HEK293 (cell line): ENCODE data around the gene F5.

Source experiments
- CTCF ChIA-PET: fragments of 350-600 bp; formaldehyde crosslinking; extraction: SDS; loops from one replicate; lab custom pipeline; 2021; ENCODE audit warnings: antibody characterized with exemption; lab: Yijun Ruan, JAX
- POLR2A ChIA-PET: fragments of 300-600 bp; formaldehyde crosslinking; extraction: SDS; loops from one replicate; lab custom pipeline; 2020; ENCODE audit warnings: antibody characterized with exemption, inconsistent platforms; lab: Yijun Ruan, JAX
- H3K27ac ChIP-seq: fragments of 200-500 bp; sonication (Bioruptor generic); 2 replicates; pipeline ENCODE4 v1.5.1; 2014; ENCODE audit warnings: low read depth, low read length, control low read depth, inconsistent platforms; ENCODE audit errors: extremely low read depth
- H3K36me3 ChIP-seq, 2 experiments: fragments of 200-500 bp in 1 of 2; sonication (Bioruptor generic) in 1 of 2; 1 replicate in 1 of 2; 2 replicates in 1 of 2; pipeline ENCODE4 v1.5.1; 2014 to 2017; ENCODE audit warnings: inconsistent platforms in 2 of 2, low read length in 2 of 2; ENCODE audit not compliant: control insufficient read depth in 2 of 2, insufficient read depth in 1 of 2
- H3K4me1 ChIP-seq: fragments of 200-500 bp; sonication (Bioruptor generic); 2 replicates; pipeline ENCODE4 v1.5.1; 2014; ENCODE audit warnings: mild to moderate bottlenecking, low read length, inconsistent platforms; ENCODE audit not compliant: control insufficient read depth, insufficient read depth
- H3K4me3 ChIP-seq: 2 replicates; pipeline ENCODE4 v1.5.1; 2011; ENCODE audit warnings: low read depth, mild to moderate bottlenecking, control low read depth, low read length, moderate library complexity
- H3K9me3 ChIP-seq: fragments of 200-500 bp; sonication (Bioruptor generic); 2 replicates; pipeline ENCODE4 v1.5.1; 2014; ENCODE audit warnings: low read depth, low read length, inconsistent platforms; ENCODE audit not compliant: control insufficient read depth, insufficient read depth
- BCL6B ChIP-seq: fragments of 450-650 bp; formaldehyde crosslinking; IDR thresholded peaks from 2 replicates; pipeline ENCODE4 v1.5.1; 2017; ENCODE audit warnings: missing biosample characterization, missing genetic modification characterization
- ELK4 ChIP-seq: IDR thresholded peaks from 2 replicates; pipeline ENCODE4 v1.6.1; 2011; ENCODE audit warnings: mild to moderate bottlenecking, low read depth, low read length, borderline replicate concordance
- FEZF1 ChIP-seq: fragments of 450-650 bp; formaldehyde crosslinking; IDR thresholded peaks from 2 replicates; pipeline ENCODE4 v1.5.1; 2016; ENCODE audit warnings: missing biosample characterization, missing genetic modification characterization
- GLI4 ChIP-seq: fragments of 450-650 bp; formaldehyde crosslinking; IDR thresholded peaks from 2 replicates; pipeline ENCODE4 v1.5.1; 2016; ENCODE audit warnings: missing biosample characterization, missing genetic modification characterization
- IKZF3 ChIP-seq: fragments of 450-650 bp; IDR thresholded peaks from 2 replicates; pipeline ENCODE4 v1.5.0; 2018; ENCODE audit warnings: missing biosample characterization, mild to moderate bottlenecking, missing genetic modification characterization, moderate library complexity
- MZF1 ChIP-seq: fragments of 450-650 bp; formaldehyde crosslinking; IDR thresholded peaks from 2 replicates; pipeline ENCODE4 v1.5.1; 2017; ENCODE audit warnings: missing biosample characterization, missing genetic modification characterization, borderline replicate concordance
- OVOL3 ChIP-seq: fragments of 450-650 bp; formaldehyde crosslinking; IDR thresholded peaks from 2 replicates; pipeline ENCODE4 v1.5.1; 2016; ENCODE audit warnings: missing biosample characterization, missing genetic modification characterization
- SP7 ChIP-seq: fragments of 450-650 bp; formaldehyde crosslinking; IDR thresholded peaks from 2 replicates; pipeline ENCODE4 v1.5.1; 2016; ENCODE audit warnings: missing biosample characterization, missing genetic modification characterization
- ZBTB1 ChIP-seq: fragments of 450-650 bp; formaldehyde crosslinking; IDR thresholded peaks from 2 replicates; pipeline ENCODE4 v1.5.1; 2016; ENCODE audit warnings: missing biosample characterization, missing genetic modification characterization
- ZBTB20 ChIP-seq: fragments of 450-650 bp; formaldehyde crosslinking; IDR thresholded peaks from 2 replicates; pipeline ENCODE4 v1.5.1; 2016; ENCODE audit warnings: missing biosample characterization, missing genetic modification characterization
- ZFHX2 ChIP-seq: fragments of 450-650 bp; formaldehyde crosslinking; conservative IDR thresholded peaks from 2 replicates; pipeline ENCODE4 v1.5.1; 2016; ENCODE audit warnings: missing biosample characterization, missing genetic modification characterization
- ZNF138 ChIP-seq: fragments of 450-650 bp; formaldehyde crosslinking; IDR thresholded peaks from 2 replicates; pipeline ENCODE4 v1.5.1; 2016; ENCODE audit warnings: missing biosample characterization, missing genetic modification characterization, borderline replicate concordance
- ZNF157 ChIP-seq: fragments of 450-650 bp; formaldehyde crosslinking; IDR thresholded peaks from 2 replicates; pipeline ENCODE4 v1.5.1; 2016; ENCODE audit warnings: missing biosample characterization, missing genetic modification characterization
- ZNF324 ChIP-seq: fragments of 450-650 bp; formaldehyde crosslinking; IDR thresholded peaks from 2 replicates; pipeline ENCODE4 v1.5.1; 2016; ENCODE audit warnings: missing biosample characterization, missing genetic modification characterization
- ZNF423 ChIP-seq: fragments of 450-650 bp; formaldehyde crosslinking; IDR thresholded peaks from 2 replicates; pipeline ENCODE4 v1.5.1; 2016; ENCODE audit warnings: missing biosample characterization, missing genetic modification characterization
- ZNF48 ChIP-seq: fragments of 450-650 bp; formaldehyde crosslinking; IDR thresholded peaks from 2 replicates; pipeline ENCODE4 v1.5.1; 2016; ENCODE audit warnings: missing biosample characterization, missing genetic modification characterization
- ZNF488 ChIP-seq: fragments of 450-650 bp; formaldehyde crosslinking; IDR thresholded peaks from 2 replicates; pipeline ENCODE4 v1.5.1; 2016; ENCODE audit warnings: missing biosample characterization, missing genetic modification characterization
- ZNF510 ChIP-seq: fragments of 450-650 bp; formaldehyde crosslinking; IDR thresholded peaks from 2 replicates; pipeline ENCODE4 v1.5.1; 2018; ENCODE audit warnings: mild to moderate bottlenecking, missing genetic modification characterization, missing biosample characterization; ENCODE audit not compliant: insufficient replicate concordance
- ZNF513 ChIP-seq: fragments of 450-650 bp; IDR thresholded peaks from 2 replicates; pipeline ENCODE4 v1.5.1; 2018; ENCODE audit warnings: missing biosample characterization, missing genetic modification characterization
- ZNF548 ChIP-seq: fragments of 450-650 bp; formaldehyde crosslinking; IDR thresholded peaks from 2 replicates; pipeline ENCODE4 v1.5.1; 2016; ENCODE audit warnings: missing biosample characterization, missing genetic modification characterization
- ZNF596 ChIP-seq: fragments of 450-650 bp; IDR thresholded peaks from 2 replicates; pipeline ENCODE4 v1.5.0; 2018; ENCODE audit warnings: missing biosample characterization, mild to moderate bottlenecking, missing genetic modification characterization, moderate library complexity
- ZNF677 ChIP-seq: fragments of 450-650 bp; IDR thresholded peaks from 2 replicates; pipeline ENCODE4 v1.5.0; 2018; ENCODE audit warnings: missing biosample characterization, mild to moderate bottlenecking, missing genetic modification characterization, moderate library complexity
- ZNF837 ChIP-seq: fragments of 450-650 bp; formaldehyde crosslinking; IDR thresholded peaks from 2 replicates; pipeline ENCODE4 v1.5.1; 2016; ENCODE audit warnings: missing biosample characterization, missing genetic modification characterization

F5 gene

GRCh38 chr1:169624912-169625311 is 38.6 kb upstream of the F5 start:
- H3K4me3 ChIP-seq, result no peak overlapping the region
- TF ChIP-seq ZNF677 (tag by site-specific recombination) (no peak), MZF1 (tag by site-specific recombination) (no peak), OVOL3 (tag by site-specific recombination) (no peak), ZNF48 (no peak), ZBTB1 (tag by site-specific recombination) (no peak), SP7 (no peak), ZBTB20 (tag by site-specific recombination) (no peak), GLI4 (tag by site-specific recombination) (no peak), ZNF837 (tag by site-specific recombination) (no peak), ZFHX2 (tag by site-specific recombination) (no peak)
- no peaks in the 10 kb centered on the region for H3K4me1 ChIP-seq
- H3K9me3 ChIP-seq, result no peaks in the 10 kb centered on the region
- ChIA-PET POLR2A (no interaction called here), CTCF (no interaction called here)
- H3K36me3 ChIP-seq, result no peaks in the 10 kb centered on the region
- H3K27ac ChIP-seq, result no peak overlapping the region

- no peaks in the 10 kb centered on the region for H3K36me3 ChIP-seq
- POLR2A ChIA-PET, result no interaction called here
- H3K27ac ChIP-seq, result no peak overlapping the region
- no peak overlapping the region for H3K4me3 ChIP-seq
- CTCF ChIA-PET, result interaction anchor here (0.6 kb wide), 1 partner anchor 104 kb away, joined by 3 read pairs; no protein-coding TSS in a partner anchor
- TF ChIP-seq ZNF423 (tag by site-specific recombination), result no peak
- no peak for TF ChIP-seq IKZF3
- no peak for TF ChIP-seq ZNF157
- no peak for TF ChIP-seq ZNF138
- no peak for TF ChIP-seq ZNF510 (tag by site-specific recombination)
- TF ChIP-seq ZNF513 (tag by site-specific recombination), result no peak
- H3K4me1 ChIP-seq, result no peaks in the 10 kb centered on the region
- no peaks in the 10 kb centered on the region for H3K9me3 ChIP-seq
Measured at GRCh38 chr1:169624122-169624521, 37.8 kb upstream of the F5 start.

- no peak for TF ChIP-seq ZNF324 (tag by site-specific recombination)
- no peak for TF ChIP-seq ZBTB20 (tag by site-specific recombination)
- no peak for TF ChIP-seq ELK4
- no peak for TF ChIP-seq ZNF548 (tag by site-specific recombination)
- TF ChIP-seq ZNF596 (tag by site-specific recombination), result no peak
- no peak for TF ChIP-seq BCL6B (tag by site-specific recombination)
- no peak for TF ChIP-seq ZNF138
- TF ChIP-seq FEZF1, result no peak
- no peak for TF ChIP-seq ZNF488 (tag by site-specific recombination)
- CTCF ChIA-PET, result interaction anchor here (0.6 kb wide), 1 partner anchor 103 kb away, joined by 3 read pairs; no protein-coding TSS in a partner anchor
- POLR2A ChIA-PET, result no interaction called here
Measured at GRCh38 chr1:169623132-169623926, 37.0 kb upstream of the F5 start.

More at GRCh38 chr1:169623132-169623926, 37.0 kb upstream of the F5 start:
- H3K4me3 ChIP-seq, result no peak overlapping the region
- H3K9me3 ChIP-seq, result no peaks in the 10 kb centered on the region
- no peaks in the 10 kb centered on the region for H3K4me1 ChIP-seq
- H3K27ac ChIP-seq, result no peak overlapping the region
- no peaks in the 10 kb centered on the region for H3K36me3 ChIP-seq
